8988T (cell line): Measurements from ENCODE around the gene LTF.

Experiments
- DNase-seq: peaks from one replicate; pipeline ENCODE4 v3.0.0; 2011

The LTF gene

DNA sequence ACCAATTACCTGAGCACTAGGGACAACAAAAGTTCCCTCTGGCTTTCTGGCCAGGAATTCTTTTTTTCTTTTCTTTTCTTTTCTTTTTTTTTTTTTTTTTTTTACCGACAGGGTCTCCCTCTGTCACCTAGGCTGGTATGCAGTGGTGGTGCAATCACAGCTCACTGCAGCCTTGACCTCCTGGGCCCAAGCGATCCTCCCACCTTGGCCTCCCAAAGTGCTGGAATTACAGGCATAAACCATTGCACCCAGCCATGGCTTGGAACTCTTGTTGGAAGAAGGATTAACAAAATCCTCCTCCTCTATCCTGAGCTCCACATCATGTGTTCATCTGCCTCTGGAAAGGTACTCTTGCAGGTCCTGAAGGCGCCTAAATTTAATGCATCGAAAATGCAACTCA, 2.9 kb upstream of the LTF start:
- no peak for DNase-seq

DNA sequence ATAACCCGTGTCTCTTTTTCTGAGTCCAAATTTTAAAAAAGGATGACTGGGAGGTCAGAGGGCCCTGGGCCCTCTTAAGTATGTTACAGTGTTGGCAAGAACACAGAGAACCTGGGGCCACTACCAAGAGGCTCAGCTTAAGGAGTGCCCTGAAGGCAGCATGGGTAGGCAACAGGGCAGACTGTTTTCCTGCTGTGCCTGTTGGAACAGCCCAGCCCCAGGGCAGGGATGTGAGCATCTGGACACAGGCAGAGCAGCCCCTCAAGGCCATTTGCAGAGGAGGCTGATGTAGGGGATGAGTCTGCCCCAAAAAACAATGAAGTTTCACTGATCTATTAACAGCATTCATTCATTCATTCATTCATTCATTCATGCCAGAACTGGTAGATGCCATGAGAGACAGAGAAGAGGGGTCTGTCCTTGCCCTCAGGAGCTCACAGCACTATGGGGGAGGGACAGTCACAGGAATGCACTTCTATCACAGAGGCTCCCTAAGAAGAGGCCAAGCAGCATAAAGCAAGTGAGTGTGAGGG, 2.2 kb upstream of the LTF start:
- DNase-seq, result no peak

DNA sequence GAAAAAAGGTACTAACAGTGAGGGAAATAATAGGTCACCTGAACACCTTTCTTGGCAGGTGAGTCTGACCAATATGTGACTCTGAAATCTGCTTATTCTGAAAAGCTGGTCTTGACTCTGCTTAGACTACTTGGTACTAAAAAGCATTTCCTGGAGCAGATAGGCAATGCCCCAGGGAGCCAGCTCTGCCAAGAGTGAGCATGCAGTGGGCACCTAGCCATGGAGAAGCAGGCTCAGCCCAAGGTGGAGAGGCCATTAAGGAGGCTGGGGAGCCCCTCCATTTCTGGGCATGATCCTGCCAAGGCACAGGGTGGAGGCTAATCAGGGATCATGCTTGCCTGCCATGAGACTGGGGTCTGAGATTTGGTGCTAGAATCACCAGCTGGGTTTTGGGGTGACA, 1.6 kb upstream of the LTF start:
- DNase-seq, result no peak

DNA sequence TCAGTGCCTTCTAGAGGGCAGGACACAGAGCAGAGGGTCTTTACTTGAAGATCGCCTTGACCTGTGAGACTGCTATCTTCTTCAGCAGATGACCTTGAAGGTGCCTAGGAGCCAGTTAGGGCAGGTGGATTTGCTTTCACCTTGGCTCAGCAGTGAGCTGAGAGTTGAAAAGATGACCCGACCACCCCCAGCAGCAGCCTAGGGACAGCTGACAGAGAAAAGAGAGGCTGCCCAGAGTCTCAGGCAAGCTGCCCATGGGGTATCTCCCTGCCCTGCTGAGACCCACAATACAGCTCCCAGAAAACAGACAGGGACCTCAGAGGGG, 453 bp upstream of the LTF start:
- no peak for DNase-seq

DNA sequence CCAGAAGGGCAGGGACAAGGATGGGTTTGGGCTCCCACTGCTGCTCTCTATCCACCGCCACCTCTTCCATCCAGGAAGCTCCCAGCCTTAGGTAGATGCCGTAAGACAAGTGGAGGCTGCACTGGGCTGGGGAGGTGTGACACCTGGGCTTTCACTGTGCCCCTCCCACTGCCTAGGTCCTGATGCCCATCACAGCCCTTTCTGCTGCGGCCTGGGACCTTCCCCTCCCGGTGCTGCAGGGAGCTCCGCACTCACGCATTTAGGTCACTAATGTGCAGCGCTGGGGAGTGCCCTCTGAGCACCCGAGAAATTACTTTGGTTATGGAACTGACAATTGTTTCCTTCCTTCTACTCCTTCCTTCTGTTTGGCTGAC, 850 bp downstream of the LTF start:
- DNase-seq, result no peak

DNA sequence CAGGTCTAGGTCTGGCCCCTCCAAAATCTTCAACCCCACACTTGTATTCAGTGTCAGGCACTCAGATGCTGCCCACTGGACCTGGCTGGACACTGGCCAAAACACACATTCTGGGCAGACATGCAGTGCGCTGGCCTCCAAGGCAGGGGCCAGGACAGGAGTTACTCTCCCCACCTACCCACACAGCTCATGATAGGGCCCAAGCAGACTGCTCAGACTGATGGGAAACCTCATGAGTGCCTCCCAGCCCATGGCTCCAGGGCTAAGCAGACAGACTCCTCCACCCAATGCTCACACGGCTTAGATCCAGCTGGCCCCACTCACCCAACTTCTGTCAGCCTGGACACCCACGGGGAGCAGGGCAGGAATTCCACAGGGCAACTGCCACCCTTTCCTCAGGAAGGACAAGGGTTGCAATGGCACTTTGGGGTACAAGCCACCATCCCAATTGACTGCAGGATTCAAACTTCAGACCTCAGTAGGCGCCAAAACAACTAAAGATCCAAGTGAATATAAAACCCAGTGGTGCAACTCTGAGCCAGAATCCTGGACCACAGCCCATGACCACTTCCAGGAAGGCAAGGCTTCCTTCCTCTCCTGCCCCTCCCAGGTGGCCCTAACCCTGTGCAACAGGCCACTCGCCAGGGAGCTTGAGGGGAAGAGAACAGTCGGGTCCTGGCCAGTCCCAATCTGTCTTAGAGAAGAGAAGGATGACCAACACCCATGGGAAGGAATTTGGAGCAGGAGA, 1.4 kb downstream of the LTF start:
- no peak for DNase-seq

DNA sequence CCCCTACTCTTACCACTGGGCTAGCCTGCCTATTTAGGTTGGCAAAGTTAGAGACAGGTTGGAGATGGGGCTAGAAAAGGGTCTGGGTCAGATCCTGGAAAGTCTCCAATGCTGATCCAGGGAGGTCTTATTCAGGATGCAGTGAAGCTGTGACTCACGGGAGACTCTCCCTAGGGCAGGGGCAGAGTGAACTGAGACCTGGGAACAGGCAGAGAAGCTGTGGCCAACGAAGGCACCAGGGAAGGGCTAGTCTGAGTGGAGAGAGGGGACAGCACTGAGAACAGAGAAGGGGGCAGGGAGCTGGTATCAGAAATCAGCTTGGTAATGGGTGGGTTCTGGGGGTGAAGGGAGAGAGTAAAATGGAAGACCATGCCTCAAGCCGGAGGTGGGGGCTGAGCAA, 2.2 kb downstream of the LTF start:
- no peak for DNase-seq

DNA sequence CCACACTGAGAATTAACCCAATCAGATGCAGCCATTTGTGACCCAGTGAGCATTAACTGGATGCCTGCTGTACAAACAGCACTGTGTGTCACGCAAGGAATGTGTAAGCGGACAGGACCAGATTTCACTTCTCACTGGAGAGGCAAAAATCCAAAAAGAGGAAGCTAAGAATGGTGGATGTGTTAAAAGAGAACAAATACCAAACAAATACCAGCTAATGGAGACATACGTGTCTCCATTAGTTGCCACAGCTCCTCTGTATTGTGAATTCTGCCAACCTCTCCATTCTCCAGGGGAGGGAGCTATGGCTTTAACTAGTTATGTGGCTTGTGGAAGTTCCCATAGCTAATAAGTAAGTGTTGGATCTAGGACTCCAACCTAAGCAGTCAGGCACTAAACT, 2.6 kb downstream of the LTF start:
- peak; percentile 64 for DNase-seq

DNA sequence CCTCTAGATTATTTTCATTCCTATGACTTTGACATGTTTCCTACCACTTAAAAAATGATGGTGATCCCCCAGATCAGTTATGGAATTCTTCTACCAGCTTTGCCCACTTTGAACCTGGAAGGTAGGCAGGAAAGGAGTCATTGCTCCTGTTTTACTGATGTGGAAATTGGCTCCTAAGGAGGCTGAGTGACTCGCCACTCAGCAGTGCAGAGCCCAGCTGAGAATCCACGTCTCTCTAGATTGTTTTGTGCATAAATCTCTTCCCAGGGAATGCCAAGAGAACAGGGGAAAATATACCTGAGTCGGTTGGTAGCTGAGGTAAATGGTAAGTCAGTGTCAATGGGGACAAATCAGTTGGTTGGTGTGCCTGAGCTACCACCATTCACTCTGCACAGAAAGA, 4.7 kb downstream of the LTF start:
- DNase-seq, result no peak

DNA sequence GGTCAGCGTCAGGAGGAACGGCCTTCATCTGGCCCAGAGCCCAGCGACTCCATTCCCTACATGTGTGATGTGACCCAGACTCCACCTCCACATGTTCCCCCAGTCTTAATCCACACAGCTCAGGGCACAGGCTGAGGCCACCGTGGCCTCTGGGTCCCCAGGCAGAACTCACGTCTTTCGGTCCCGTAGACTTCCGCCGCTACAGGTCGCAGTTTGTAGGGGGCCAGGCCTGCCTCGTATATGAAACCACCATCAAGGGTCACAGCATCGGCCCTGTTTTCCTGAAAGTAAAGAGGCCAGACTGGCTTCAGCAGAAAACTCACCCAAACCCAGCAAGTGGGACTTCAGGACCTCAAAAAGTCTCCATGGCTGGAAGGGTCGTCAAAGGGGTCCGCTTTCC, 8.6 kb downstream of the LTF start:
- DNase-seq, result no peak

DNA sequence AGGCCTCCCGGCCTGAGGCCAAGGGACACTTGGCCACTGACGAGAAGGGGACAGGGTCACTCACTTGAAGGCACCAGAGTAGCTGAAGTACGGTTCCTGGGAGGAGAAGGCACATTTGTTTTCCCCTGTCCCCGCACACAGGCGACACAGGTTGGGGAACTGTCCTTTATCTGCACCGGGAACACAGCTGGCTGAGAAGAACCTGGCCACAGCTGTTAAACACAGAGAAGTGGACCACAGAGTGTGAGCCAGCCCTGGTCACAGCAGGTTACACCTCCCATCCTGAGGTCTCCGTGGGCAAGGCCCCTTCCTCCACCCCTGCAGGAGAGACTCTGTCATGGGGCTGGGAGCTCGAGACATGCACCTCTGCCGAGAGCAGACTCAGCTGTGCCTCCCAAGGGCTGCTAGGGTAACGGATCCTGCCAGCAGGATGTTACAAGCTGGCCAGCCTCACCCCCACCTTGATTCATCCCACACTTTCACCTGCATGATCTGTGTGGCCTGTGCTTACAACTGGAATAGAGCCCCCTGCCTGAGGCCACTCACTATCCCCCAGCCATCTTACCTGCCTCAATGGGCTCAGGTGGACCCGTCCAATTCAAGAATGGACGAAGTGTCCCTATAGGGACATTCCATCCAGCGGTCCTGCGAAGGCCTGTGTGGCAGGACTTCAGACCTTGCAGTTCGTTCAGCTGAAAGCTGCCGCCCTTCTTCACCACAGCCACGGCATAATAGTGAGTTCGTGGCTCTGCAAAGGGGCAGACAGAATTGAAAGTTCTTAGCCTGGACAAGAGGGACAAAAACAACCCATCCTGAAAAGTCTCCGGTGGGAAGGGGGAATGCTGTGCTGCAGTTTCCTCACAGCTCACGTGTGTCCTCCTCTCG, 9.2 kb downstream of the LTF start:
- DNase-seq, result no peak

DNA sequence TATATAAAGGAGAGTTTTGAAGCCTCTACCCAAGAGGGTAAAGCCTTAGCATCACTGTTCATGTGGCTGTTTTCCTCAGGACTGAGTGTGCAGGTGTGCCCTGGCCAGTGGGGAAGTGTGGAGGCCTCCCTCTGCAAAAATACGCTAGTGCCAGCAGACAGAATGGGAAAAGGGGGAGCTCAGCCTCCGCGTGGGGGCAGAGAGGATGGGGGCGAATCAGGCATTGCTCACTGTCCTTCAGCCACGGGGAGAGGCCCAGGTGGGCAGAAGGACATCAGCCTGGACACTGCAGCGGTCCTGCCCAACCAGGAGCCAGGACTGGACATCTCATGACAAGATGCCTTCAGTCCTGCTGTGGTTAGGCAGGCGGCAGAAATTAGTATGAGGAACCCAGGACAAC, 10.1 kb downstream of the LTF start:
- no peak for DNase-seq

DNA sequence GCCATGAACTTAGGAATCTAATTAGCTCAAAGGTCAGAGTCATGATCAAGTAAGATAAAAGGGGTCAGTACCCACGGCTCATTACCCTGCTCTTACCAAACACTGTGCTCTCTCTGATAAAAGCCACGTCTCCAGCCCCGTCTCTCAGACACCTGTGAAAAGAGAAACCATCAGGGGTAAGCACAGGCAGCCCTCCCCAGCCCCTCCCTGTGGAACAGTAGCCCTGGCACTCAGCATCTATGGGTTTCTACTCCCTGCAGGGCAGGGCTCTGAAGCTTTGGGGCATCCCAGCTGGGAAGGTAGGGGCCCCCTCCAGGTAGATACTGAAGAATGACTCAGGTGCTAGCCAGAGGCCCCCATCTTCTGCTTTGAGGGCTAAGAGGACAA, 10.5 kb downstream of the LTF start:
- DNase-seq, result no peak

DNA sequence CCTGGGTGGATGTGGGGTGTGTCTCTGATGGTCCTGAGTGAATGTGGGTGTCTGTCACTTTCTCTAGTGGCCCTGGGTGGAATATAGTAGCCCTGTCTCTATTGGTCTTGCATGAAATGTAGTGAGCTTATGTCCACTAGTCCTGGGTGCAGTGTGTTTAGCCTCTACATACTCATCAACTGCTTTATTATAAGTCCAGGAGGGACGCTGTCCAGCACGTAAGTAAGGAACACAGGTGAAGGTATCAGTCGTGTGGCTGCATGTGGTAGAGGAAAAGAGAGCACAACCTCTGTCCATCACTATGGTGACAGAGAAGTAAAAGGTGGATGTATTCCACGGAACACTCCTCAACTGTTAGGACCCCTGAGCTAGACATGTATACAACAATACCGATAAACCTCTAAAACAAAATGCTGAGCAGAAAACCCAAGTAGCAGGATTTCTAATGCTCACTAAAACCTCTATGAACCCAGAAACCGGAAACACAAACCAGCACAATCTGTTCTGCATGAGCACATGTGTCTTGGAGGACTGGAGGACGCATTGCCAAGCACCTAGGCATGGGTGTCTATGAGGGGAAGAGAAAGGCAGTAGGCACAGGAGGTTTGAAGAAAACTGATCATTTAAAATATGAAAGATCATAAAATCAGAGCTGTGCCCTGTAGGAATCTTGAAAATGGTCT, 11.0 kb downstream of the LTF start:
- no peak for DNase-seq

DNA sequence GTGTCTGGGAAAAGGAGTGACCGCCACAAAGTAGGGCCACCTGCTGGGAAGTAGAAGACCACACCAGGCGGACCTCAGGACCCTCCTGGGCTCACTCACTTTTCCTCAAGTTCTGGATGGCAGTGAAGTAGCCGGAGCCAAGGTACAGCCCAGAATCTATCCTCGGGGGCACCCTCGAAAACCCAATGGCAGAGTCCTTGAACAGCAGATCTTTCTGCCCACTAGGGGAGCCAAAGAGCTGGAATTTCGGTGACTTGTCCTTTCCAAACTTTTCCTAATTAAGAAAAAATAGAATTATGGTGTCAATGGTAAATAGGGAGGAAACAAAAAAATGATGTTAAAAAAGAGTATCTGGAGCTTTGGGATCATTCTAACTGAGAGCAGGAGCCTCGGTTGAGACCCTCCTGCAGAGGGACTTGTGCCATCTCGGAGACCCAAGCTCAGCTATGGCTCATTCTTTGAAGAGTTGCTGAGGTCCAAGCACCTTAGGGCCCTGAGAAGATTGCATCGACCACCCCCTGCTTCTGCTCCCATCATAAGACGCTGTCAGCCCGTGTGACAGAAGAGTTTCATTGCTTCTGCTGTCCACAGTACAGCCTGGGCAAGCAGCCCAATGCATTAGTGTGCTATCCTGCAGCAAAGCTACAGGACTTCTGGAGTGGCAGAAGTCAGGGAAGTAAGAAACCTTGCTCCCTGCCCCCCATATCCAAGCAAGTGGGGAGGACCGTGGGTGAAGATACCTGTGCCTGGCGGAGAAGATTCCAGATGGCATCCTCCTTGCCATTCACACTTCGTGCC, 14.8 kb downstream of the LTF start:
- DNase-seq, result peak; percentile 65

DNA sequence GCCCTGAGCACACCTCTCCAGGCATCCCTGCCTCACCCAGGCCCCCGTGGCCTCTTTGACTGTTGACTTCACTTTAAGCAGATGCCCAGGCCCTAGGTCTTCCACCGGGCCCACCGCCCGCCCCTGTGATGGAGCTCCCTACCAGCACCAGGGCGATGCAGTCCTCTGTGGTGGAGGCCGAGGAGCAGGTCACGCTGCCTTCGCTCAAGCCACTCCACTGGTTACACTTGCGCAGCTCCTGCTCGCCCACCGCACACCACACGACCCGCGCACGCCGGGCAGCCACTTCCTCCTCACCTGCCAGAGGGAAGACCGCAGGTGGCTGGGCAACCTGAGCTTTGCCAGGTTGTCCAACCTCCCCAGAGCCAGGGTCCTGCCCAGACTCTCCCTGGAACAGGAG, 16.0 kb downstream of the LTF start:
- no peak for DNase-seq

DNA sequence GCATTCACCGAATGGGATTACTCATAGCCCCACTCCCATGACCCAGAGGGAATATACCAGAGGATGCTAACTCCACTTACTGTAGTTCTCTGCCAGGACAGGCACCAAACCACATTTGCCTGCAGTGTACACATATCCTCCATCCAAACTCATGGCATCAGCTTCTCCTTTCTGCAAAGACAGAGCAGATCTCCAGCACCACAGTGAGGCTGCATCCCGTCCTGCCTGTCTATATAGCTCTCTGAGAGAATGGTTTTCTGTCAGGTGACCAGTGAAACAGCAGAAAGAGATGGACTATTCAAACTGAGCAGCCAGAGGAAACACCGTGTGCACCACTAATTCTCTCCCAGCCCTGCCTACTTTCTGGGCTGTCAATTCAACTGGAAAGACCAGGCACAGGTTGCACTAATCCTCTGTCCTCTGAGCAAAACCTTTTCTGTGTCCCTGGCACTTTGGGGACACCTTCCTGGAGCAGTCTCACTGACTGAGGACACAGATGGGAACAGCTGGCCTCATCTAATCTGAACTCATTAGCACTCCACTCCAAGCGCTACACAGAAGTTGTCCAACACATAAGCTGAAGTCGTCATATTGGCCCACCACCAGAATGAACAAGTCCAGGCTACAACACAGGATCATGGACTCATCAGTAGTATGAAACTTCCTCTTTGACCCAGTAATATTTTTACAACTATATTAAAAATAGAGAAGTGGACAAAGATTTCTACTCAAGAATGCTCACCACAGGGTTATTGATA, 17.3 kb downstream of the LTF start:
- no peak for DNase-seq

DNA sequence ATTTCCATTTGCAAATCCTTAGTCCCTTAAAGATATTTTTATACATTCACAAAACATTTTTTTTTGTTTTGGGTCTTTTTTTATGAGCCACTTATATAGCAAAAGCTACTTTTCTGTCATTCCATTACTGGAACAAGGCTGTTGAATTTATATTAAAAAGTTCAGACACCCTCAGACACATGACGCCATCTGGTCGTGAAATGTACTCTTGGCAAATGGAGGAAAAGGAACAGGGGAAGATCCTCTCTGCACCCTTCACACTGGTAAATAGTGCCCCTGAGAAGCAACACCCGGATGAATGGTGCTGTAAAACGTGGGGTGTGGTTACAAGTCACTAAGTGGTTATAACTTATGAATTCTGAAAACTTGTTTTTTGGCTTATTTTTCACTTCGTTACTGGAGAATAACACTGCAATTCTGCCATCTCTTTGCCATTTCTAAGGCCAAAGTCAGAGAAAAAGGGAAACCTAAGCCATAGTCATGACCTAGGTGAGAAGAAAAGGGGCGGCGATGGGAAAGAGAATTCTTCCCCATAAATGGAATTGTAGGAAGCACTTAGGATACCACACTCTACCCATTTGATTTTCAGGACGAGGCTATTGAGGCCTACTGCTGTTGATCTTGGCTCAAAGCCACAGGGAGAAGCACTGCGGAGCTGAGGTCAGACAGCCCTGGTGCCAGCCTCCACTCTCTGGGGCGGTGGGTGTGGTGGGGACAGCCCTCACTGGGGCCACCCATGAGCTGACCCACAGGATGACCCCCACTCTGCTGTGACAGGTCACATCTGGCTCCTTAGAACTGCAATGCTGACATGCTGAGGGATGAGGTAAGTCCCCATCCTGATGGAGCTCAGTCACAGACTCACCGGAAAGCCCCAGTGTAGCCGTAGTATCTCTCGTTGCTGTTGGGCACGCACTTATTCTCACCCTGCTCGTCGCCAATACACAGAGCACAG, 21.9 kb downstream of the LTF start:
- DNase-seq, result no peak

DNA sequence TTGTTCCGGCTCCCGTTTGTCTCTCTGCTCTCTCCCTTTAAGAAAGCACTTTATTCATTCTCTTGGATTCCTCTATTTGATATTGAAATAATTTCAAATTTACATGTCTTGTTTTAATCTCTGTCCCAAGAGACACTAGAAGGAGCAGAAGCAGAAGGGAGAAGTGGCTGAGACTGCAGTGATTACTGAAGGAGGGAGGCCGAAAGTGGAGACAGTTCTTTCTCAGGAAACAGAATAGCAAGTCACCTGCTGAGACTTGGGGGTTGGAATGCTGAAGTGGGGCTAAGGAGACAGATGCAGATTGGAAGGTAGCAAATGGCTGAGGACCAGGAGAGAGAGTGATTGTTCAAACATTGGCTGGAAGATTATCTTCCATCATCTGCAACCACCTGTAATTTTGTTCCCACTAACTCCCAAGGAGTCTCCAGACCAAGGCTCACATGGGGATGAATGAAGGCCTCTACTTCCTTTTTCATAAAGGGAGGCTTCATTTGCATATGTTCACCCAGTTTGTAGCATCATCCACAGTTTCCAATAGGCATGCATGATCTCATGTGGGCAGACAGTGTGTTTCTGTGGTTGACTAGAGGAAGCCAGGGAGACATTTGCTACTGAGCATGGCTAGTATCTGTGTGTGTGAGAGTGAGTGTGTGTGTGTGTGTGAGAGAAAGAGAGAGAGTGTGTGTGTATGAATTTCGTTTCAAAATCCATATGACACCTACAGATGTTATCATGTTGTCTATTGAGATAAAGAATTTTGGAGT, 24.0 kb downstream of the LTF start:
- DNase-seq, result no peak

DNA sequence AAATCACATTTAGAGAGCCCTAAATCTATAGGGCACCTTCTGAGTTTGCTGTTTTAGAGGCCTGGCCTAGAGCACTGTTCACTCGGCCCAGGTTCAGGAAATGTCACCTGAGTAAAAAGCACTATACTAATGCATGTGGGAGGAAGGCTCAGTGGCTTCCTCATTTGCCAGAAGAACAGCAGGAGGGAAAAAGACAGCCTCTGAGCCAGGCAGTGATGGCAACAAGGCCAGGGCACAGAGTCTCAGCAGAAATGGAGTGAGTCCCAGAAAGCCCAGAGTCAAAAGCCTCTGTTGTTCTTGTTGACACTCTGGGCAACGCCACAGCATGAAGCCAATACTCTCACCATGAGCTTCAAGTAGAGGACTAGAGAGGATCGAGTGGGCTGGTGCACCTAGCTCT, 25.9 kb downstream of the LTF start:
- DNase-seq, result no peak
